HPDE6-E6E7 (cell line): ENCODE results near the gene DHX32.

ENCODE experiments used
- DNase-seq: peaks from one replicate; pipeline ENCODE4 v3.0.0; 2011; ENCODE audit warnings: missing footprints; ENCODE audit errors: extremely low spot score

Gene DHX32

GRCh38 chr10:125848371-125848770, 32.7 kb downstream of the DHX32 start:
- no peak for DNase-seq

- DNase-seq, result no peak
Measured at GRCh38 chr10:125846894-125847293, 34.2 kb downstream of the DHX32 start.

GRCh38 chr10:125845617-125846016, 35.5 kb downstream of the DHX32 start:
- no peak for DNase-seq

- DNase-seq, result no peak
Measured at GRCh38 chr10:125844751-125845221, 36.3 kb downstream of the DHX32 start.

GRCh38 chr10:125843603-125844329, 37.3 kb downstream of the DHX32 start:
- DNase-seq, result no peak

GRCh38 chr10:125840955-125841354, 40.1 kb downstream of the DHX32 start:
- DNase-seq, result no peak

- no peak for DNase-seq
Measured at GRCh38 chr10:125840406-125840805, 40.7 kb downstream of the DHX32 start.

- DNase-seq, result no peak
Measured at GRCh38 chr10:125838802-125839575, 42.1 kb downstream of the DHX32 start.

GRCh38 chr10:125836746-125837145, 44.3 kb downstream of the DHX32 start:
- DNase-seq, result no peak

- no peak for DNase-seq
Measured at GRCh38 chr10:125828311-125828710, 52.8 kb downstream of the DHX32 start.

- DNase-seq, result no peak
Measured at GRCh38 chr10:125827133-125827532, 54.0 kb downstream of the DHX32 start.

- peak; percentile 23 for DNase-seq
Measured at GRCh38 chr10:125824736-125825135, 56.4 kb downstream of the DHX32 start.

GRCh38 chr10:125823663-125824251, 57.3 kb downstream of the DHX32 start:
- DNase-seq, result no peak

GRCh38 chr10:125822878-125823662, 58.0 kb downstream of the DHX32 start, which contains the start of the genes BCCIP and UROS:
BCCIP (plus strand) TSS chr10:125823546; CDS start chr10:125823558, 12 bp downstream.
UROS (minus strand) TSS chr10:125823258; CDS start chr10:125816499, 6,759 bp downstream.
- DNase-seq, result peak; percentile 92

- no peak for DNase-seq
Measured at GRCh38 chr10:125820701-125821100, 60.4 kb downstream of the DHX32 start.

GRCh38 chr10:125817337-125817946, 63.6 kb downstream of the DHX32 start:
- no peak for DNase-seq

GRCh38 chr10:125816548-125816947, 64.5 kb downstream of the DHX32 start:
- no peak for DNase-seq

GRCh38 chr10:125815764-125816163, 65.3 kb downstream of the DHX32 start:
- DNase-seq, result no peak

GRCh38 chr10:125812128-125812750, 68.9 kb downstream of the DHX32 start:
- no peak for DNase-seq

GRCh38 chr10:125811251-125811650, 69.8 kb downstream of the DHX32 start:
- DNase-seq, result no peak

GRCh38 chr10:125808047-125808446, 73.0 kb downstream of the DHX32 start:
- no peak for DNase-seq
